ENCODE measurements around the gene CSNK1A1. TPM values are rescaled to one million over a fixed set of nuclear protein-coding genes. Genes with fewer than 3 reads are reported as not detected.

The CSNK1A1 gene
- total and polyA plus RNA-seq, 2 of the 4 experiments (the other 2 are of a cell fraction) = 140 to 419 TPM

GRCh38 chr5:149580808-149581191 lies 29.6 kb upstream of the CSNK1A1 start:
- Histone ChIP-seq H3K4me2 (ENCODE audit: low read depth, low read length) (peak overlapping the region; percentile 50), H3K27me3 (ENCODE audit: control insufficient read depth, insufficient read depth, low read length) (no peaks in the 10 kb centered on the region), H3K4me3 (ENCODE audit: insufficient read depth, low read depth, low read length) (peak overlapping the region; percentile 39), H3K79me1 (ENCODE audit: low read depth in 1 of 2, low read length in 2 of 2) (no peaks in the 10 kb centered on the region; a peak in 1 of 4 replicates), H3K27ac (ENCODE audit: insufficient read depth, low read length) (no peak overlapping the region), H4K20me1 (ENCODE audit: insufficient read depth, low read length) (no peaks in the 10 kb centered on the region), H3K4ac (ENCODE audit: low read depth, low read length) (peak overlapping the region; percentile 75), H2AK9ac (replicated peaks; ENCODE audit: low read depth, low read length, poor library complexity) (peak overlapping the region; percentile 31), H2AFZ (replicated peaks; ENCODE audit: low read length, poor library complexity) (peak overlapping the region; percentile 92), H4K5ac (ENCODE audit: low read depth, low read length) (peak overlapping the region; percentile 42), H3K4me1 (ENCODE audit: control insufficient read depth, insufficient read depth, low read length) (peaks cover 8% of the 10 kb centered on the region), H3K36me3 (ENCODE audit: control insufficient read depth, insufficient read depth, low read length) (no peaks in the 10 kb centered on the region), H3K9me1 (ENCODE audit: insufficient read depth, low read length) (peaks cover 4% of the 10 kb centered on the region), H3K9me3 (ENCODE audit: control insufficient read depth, insufficient read depth, low read length) (no peaks in the 10 kb centered on the region), H2BK20ac (ENCODE audit: low read depth, low read length) (0 out of 2 replicates have a peak overlapping the region, but pooled peaks have one; percentile 76), H2BK15ac (ENCODE audit: low read depth, low read length) (no peak overlapping the region; the same call in 2 of the 3 replicates), H4K8ac (ENCODE audit: low read depth in 2 of 2, low read length in 2 of 2) (peak overlapping the region; percentile 9 to 79; a peak in 3 of 4 replicates), H2BK120ac (ENCODE audit: low read depth, low read length) (peak overlapping the region; percentile 62), H3K56ac (ENCODE audit: extremely low read depth, insufficient read depth, low read length) (no peak overlapping the region), H2AK5ac (ENCODE audit: low read depth, low read length) (peak overlapping the region; percentile 89), H2BK5ac (ENCODE audit: low read depth, low read length, poor library complexity, severe bottlenecking) (no peak overlapping the region), H4K91ac (ENCODE audit: insufficient read depth, low read depth, low read length) (peak overlapping the region; percentile 39), H3K18ac (ENCODE audit: low read depth, low read length) (peak overlapping the region; percentile 60), H3K14ac (replicated peaks; ENCODE audit: low read depth, low read length) (peak overlapping the region; percentile 85), H3K23ac (ENCODE audit: low read depth, low read length) (peak overlapping the region; percentile 85), H3K9ac (ENCODE audit: low read depth, low read length) (peak overlapping the region; percentile 15; the same call in 1 of the 2 replicates)
- DNase-seq (no peak), ATAC-seq (ENCODE audit: low read depth) (peak; percentile 21)
- intact Hi-C loops (cut with micrococcal nuclease) = loop anchor here (5.0 kb wide), 1 partner anchor 37 kb away; no protein-coding TSS in a partner anchor
- no TSS peak for BruUV-seq (replicated peaks)
- CTCF ChIA-PET = no interaction called here
- TF ChIP-seq ELK1 (IDR thresholded peaks at IDR 0.05; ENCODE audit: borderline replicate concordance, low read depth, low read length) (no peak), BHLHE40 (IDR thresholded peaks at IDR 0.05; ENCODE audit: low read depth, low read length) (no peak), CHD1 (IDR thresholded peaks at IDR 0.05; ENCODE audit: low read depth, low read length) (no peak), USF2 (IDR thresholded peaks at IDR 0.05; ENCODE audit: low read depth, low read length) (no peak), NFE2L2 (IDR thresholded peaks at IDR 0.05; ENCODE audit: low read depth, low read length) (no peak)
- 55% methylated on average over 5 of the region's 10 CpGs; no CpG with 5 or more reads in 1 of the 2 experiments for WGBS, 2 experiments (ENCODE audit: extremely low coverage in 2 of 2, insufficient read length in 1 of 2)
- in situ Hi-C loops (cut with MboI; ENCODE audit: low sequenced_read_pairs) = no loop called here
- POLR2A ChIA-PET (ENCODE audit: unreplicated experiment) = no interaction called here
- dilution Hi-C loops (cut with HindIII; ENCODE audit: low sequenced_read_pairs, unreplicated experiment) = no loop called here
